ENCODE measurements around the gene EFNB1. TPM values are rescaled to one million over a fixed set of nuclear protein-coding genes. Genes with fewer than 3 reads are reported as not detected.
"Not testable (repeated sequence)": the region's sequence is repeated elsewhere in the genome, so short reads cannot be mapped to it uniquely, and the experiment has no call there.

Gene EFNB1
- polyA plus RNA-seq (2011; rRNA removed) = 3.7 TPM in 2 replicates
- polyA plus RNA-seq (2012; cell fraction: cytosol; rRNA removed) = 5.3 and 7.8 TPM in 2 replicates
- 6.4 and 7.6 TPM in 2 replicates for polyA plus RNA-seq (2012; cell fraction: nucleus; rRNA removed)
- 3.4 to 4.0 TPM (median 3.5 TPM) in 3 replicates for polyA plus RNA-seq (2017; fragmentation: RNase III; extraction: RNeasy Plus Mini Kit Qiagen cat#74134 plus additional on column Dnase treatment)
- polyA minus RNA-seq (2011; rRNA and poly(A)+ RNA removed) = 3.2 and 5.1 TPM in 2 replicates

GRCh38 chrX:68828740-68829581 is at the start of gene EFNB1:
Gene EFNB1 (plus strand): TSS chrX:68829021. CDS start chrX:68829777, 756 bp downstream.
- Histone ChIP-seq H3K4me2 (peak within 1 kb of the TSS; percentile 99), H3K27ac (peak within 1 kb of the TSS; percentile 71 to 89), H3K4me3 (peak within 1 kb of the TSS; percentile 86), H3K4me1 (peaks cover 5% of the 10 kb centered on the region; the same call in 1 of the 3 replicates), H3K9me3 (no peaks in the 10 kb centered on the region)
- FAIRE-seq (peak; percentile 96), DNase-seq (ENCODE audit: low read depth in 1 of 2, low spot score in 1 of 2) (peak; percentile 80 to 95), ATAC-seq (peak; percentile 85 to 93)
- ChIA-PET CTCF (interaction anchor here (0.5 to 16.6 kb wide), 28 partner anchors 9 to 558 kb away, joined by 3 to 327 read pairs (median 6); no protein-coding TSS in a partner anchor), POLR2A (interaction anchor here (0.5 to 2.8 kb wide), 21 partner anchors 11 to 574 kb away, joined by 3 to 26 read pairs (median 4); partner anchors contain the start of gene PJA1)
- 2% methylated on average over 9 of the region's 82 CpGs for WGBS (ENCODE audit: missing lambda C conversion rate)
- TF ChIP-seq BCL3 (IDR thresholded peaks at IDR 0.05) = 0 out of 3 replicates have a peak, but pooled peaks have one; percentile 47
- TF ChIP-seq MAX (IDR thresholded peaks at IDR 0.05) = peak; percentile 12; the same call in 1 of the 2 replicates
- TF ChIP-seq POLR2A (IDR thresholded peaks at IDR 0.05; ENCODE audit: low read length) = peak; percentile 83
- TF ChIP-seq HOXB5 (CRISPR knock-in tag; IDR thresholded peaks at IDR 0.05) = no peak
- peak in 1 of 2 experiments; percentile 51; a peak in 2 of 5 replicates for TF ChIP-seq JUN (IDR thresholded peaks at IDR 0.05)
- 0 out of 2 replicates have a peak, but pooled peaks have one; percentile 39 for TF ChIP-seq REST (IDR thresholded peaks at IDR 0.05)

GRCh38 chrX:68781295-68781694 is 47.5 kb upstream of the EFNB1 start:
- H3K4me1 ChIP-seq; FAIRE-seq; ATAC-seq; H3K27ac ChIP-seq; H3K9me3 ChIP-seq; H3K4me3 ChIP-seq; H3K4me2 ChIP-seq; POLR2A ChIA-PET; CTCF ChIA-PET; DNase-seq (ENCODE audit: low read depth in 1 of 2, low spot score in 1 of 2): not testable (repeated sequence)
- WGBS (ENCODE audit: missing lambda C conversion rate) = 65% methylated on average over 4 of the region's 4 CpGs

- TF ChIP-seq POLR2A (IDR thresholded peaks at IDR 0.05; ENCODE audit: low read length) = no peak
- TF ChIP-seq POLR2AphosphoS2 (conservative IDR thresholded peaks at IDR 0.05; ENCODE audit: low read length) = no peak
- no peak for TF ChIP-seq CHD2 (IDR thresholded peaks at IDR 0.05; ENCODE audit: low read length, partially characterized antibody)
- TF ChIP-seq RCOR1 (IDR thresholded peaks at IDR 0.05; ENCODE audit: low read depth, low read length) = no peak
- CTCF ChIA-PET = no interaction called here
These were observed 44.0 kb upstream of the EFNB1 start for GRCh38 chrX:68784816-68785215.

GRCh38 chrX:68786581-68786980 is 42.2 kb upstream of the EFNB1 start:
- H3K9me3 ChIP-seq; DNase-seq (ENCODE audit: low read depth in 1 of 2, low spot score in 1 of 2); CTCF ChIA-PET; ATAC-seq; H3K4me3 ChIP-seq; POLR2A ChIA-PET; H3K4me1 ChIP-seq; H3K27ac ChIP-seq; H3K4me2 ChIP-seq; FAIRE-seq: not testable (repeated sequence)
- WGBS (ENCODE audit: missing lambda C conversion rate) = 58% methylated on average over 4 of the region's 4 CpGs

More at GRCh38 chrX:68784816-68785215, 44.0 kb upstream of the EFNB1 start:
- POLR2A ChIA-PET = no interaction called here
- H3K4me3 ChIP-seq = no peak overlapping the region
- ATAC-seq (no peak), FAIRE-seq (no peak), DNase-seq (ENCODE audit: low read depth in 1 of 2, low spot score in 1 of 2) (no peak)
- WGBS (ENCODE audit: missing lambda C conversion rate) = 45% methylated on average over 10 of the region's 10 CpGs
- H3K9me3 ChIP-seq = no peaks in the 10 kb centered on the region
- H3K4me2 ChIP-seq = no peak overlapping the region
- H3K27ac ChIP-seq = no peak overlapping the region
- H3K4me1 ChIP-seq = no peaks in the 10 kb centered on the region
